Activated CD8-positive, alpha-beta memory T cell treated with anti-CD3 and anti-CD28 coated beads, Interleukin-2, amount 50 U/mL, for 1 hour (primary cell): ENCODE data around the gene VRK3.
"Not testable (repeated sequence)": the region's sequence is repeated elsewhere in the genome, so short reads cannot be mapped to it uniquely, and the experiment has no call there.

Experiments
- DNase-seq: peaks from one replicate; pipeline ENCODE4 v3.0.0-alpha.2; 2020; ENCODE audit errors: extremely low read depth

Gene VRK3

GRCh38 chr19:50025022-50025793 is at the start of gene VRK3:
Gene VRK3, minus strand, starts transcription at chr19:50025372. Its CDS starts 9,210 bp downstream, at chr19:50016162.
- peak; percentile 99 for DNase-seq

- DNase-seq, result not testable (repeated sequence)
Measured at GRCh38 chr19:50068382-50068781, 43.2 kb upstream of the VRK3 start.

- DNase-seq, result no peak
Measured at GRCh38 chr19:50067575-50067974, 42.4 kb upstream of the VRK3 start.

- DNase-seq, result no peak
Measured at GRCh38 chr19:50065938-50066337, 40.8 kb upstream of the VRK3 start.

- DNase-seq, result no peak
Measured at GRCh38 chr19:50061650-50062049, 36.5 kb upstream of the VRK3 start.

- DNase-seq, result no peak
Measured at GRCh38 chr19:50060107-50060506, 34.9 kb upstream of the VRK3 start.

GRCh38 chr19:50059045-50059444 is 33.9 kb upstream of the VRK3 start:
- no peak for DNase-seq

GRCh38 chr19:50058425-50058824 is 33.3 kb upstream of the VRK3 start:
- DNase-seq, result no peak

- no peak for DNase-seq
Measured at GRCh38 chr19:50053119-50053518, 27.9 kb upstream of the VRK3 start.

GRCh38 chr19:50051964-50052363 is 26.8 kb upstream of the VRK3 start:
- no peak for DNase-seq

- DNase-seq, result not testable (repeated sequence)
Measured at GRCh38 chr19:50051228-50051895, 26.2 kb upstream of the VRK3 start.

GRCh38 chr19:50050406-50051227 is 25.4 kb upstream of the VRK3 start:
- peak; percentile 57 for DNase-seq

- no peak for DNase-seq
Measured at GRCh38 chr19:50047671-50048070, 22.5 kb upstream of the VRK3 start.

- DNase-seq, result peak; percentile 20
Measured at GRCh38 chr19:50046649-50047503, 21.7 kb upstream of the VRK3 start.

GRCh38 chr19:50044922-50045321 is 19.8 kb upstream of the VRK3 start:
- no peak for DNase-seq

- DNase-seq, result no peak
Measured at GRCh38 chr19:50043967-50044366, 18.8 kb upstream of the VRK3 start.

GRCh38 chr19:50042363-50043024 is 17.3 kb upstream of the VRK3 start:
- no peak for DNase-seq

GRCh38 chr19:50040967-50041366 is 15.8 kb upstream of the VRK3 start:
- DNase-seq, result no peak

GRCh38 chr19:50039968-50040367 is 14.8 kb upstream of the VRK3 start:
- DNase-seq, result no peak

- DNase-seq, result no peak
Measured at GRCh38 chr19:50036908-50037307, 11.7 kb upstream of the VRK3 start.

GRCh38 chr19:50030937-50031336 is 5.8 kb upstream of the VRK3 start:
- no peak for DNase-seq
